Epithelial cell of proximal tubule (primary cell): Measurements from ENCODE around the gene TMEM163. TPM values are rescaled to one million over a fixed set of nuclear protein-coding genes. Genes with fewer than 3 reads are reported as not detected.
"Not testable (repeated sequence)": the region's sequence is repeated elsewhere in the genome, so short reads cannot be mapped to it uniquely, and the experiment has no call there.

Experiments
- DNase-seq: peaks from one replicate; pipeline ENCODE4 v3.0.0-alpha.2; 2011; ENCODE audit warnings: low read depth
- H3K4me3 ChIP-seq: 2 replicates; pipeline ENCODE4 v1.5.1; 2011; ENCODE audit warnings: low read depth, mild to moderate bottlenecking, low read length
- total RNA-seq: library from RNA; depleted of rRNA; stranded (reverse); fragments of >200 nt; gene quantifications from 2 replicates; pipeline ENCODE4 v1.2.3, GENCODE V29; 2015
- TF ChIP-seq, protein P1 (sequence below): conservative IDR thresholded peaks from 2 replicates; pipeline ENCODE4 v1.5.1; 2012; ENCODE audit warnings: low read depth, mild to moderate bottlenecking, low read length

The TMEM163 gene
- total RNA-seq, 1 donor from 2014 or later = 0.40 TPM

- H3K4me3 ChIP-seq = no peak overlapping the region
- no peak for DNase-seq
- TF ChIP-seq, protein P1, sequence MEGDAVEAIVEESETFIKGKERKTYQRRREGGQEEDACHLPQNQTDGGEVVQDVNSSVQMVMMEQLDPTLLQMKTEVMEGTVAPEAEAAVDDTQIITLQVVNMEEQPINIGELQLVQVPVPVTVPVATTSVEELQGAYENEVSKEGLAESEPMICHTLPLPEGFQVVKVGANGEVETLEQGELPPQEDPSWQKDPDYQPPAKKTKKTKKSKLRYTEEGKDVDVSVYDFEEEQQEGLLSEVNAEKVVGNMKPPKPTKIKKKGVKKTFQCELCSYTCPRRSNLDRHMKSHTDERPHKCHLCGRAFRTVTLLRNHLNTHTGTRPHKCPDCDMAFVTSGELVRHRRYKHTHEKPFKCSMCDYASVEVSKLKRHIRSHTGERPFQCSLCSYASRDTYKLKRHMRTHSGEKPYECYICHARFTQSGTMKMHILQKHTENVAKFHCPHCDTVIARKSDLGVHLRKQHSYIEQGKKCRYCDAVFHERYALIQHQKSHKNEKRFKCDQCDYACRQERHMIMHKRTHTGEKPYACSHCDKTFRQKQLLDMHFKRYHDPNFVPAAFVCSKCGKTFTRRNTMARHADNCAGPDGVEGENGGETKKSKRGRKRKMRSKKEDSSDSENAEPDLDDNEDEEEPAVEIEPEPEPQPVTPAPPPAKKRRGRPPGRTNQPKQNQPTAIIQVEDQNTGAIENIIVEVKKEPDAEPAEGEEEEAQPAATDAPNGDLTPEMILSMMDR = no peak
Measured at GRCh38 chr2:134512734-134513464, 205.9 kb downstream of the TMEM163 start.

- TF ChIP-seq, protein P1 = no peak
- no peak for DNase-seq
- no peak overlapping the region for H3K4me3 ChIP-seq
Measured at GRCh38 chr2:134508391-134508790, 210.4 kb downstream of the TMEM163 start.

- DNase-seq = no peak
- H3K4me3 ChIP-seq = no peak overlapping the region
- TF ChIP-seq, protein P1 = no peak
Measured at GRCh38 chr2:134507697-134508096, 211.1 kb downstream of the TMEM163 start.

DNA sequence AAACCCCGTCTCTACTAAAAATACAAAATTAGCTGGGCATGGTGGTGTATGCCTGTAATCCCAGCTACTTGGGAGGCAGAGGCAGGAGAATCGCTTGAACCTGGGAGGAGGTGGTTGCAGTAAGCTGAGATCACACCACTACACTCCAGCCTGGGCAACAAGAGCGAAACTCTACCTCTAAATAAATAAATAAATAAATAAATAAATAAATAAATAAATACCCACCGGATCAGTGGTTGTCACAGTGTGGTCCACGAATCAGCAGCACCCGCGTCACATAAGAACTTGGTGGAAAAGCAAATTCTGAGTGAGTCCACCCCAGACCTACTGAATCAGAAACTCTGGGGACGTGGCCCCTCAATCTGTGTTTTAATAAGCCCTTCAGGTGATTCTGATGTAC lies 211.6 kb downstream of the TMEM163 start:
- H3K4me3 ChIP-seq, DNase-seq: not testable (repeated sequence)

- TF ChIP-seq, protein P1 = no peak
Measured at GRCh38 chr2:134505446-134505845, 213.4 kb downstream of the TMEM163 start.

GRCh38 chr2:134504586-134505336 lies 214.0 kb downstream of the TMEM163 start:
- TF ChIP-seq, protein P1 = no peak
- no peak overlapping the region for H3K4me3 ChIP-seq
- no peak for DNase-seq

More at GRCh38 chr2:134505446-134505845, 213.4 kb downstream of the TMEM163 start:
- DNase-seq = no peak
- no peak overlapping the region for H3K4me3 ChIP-seq

GRCh38 chr2:134502104-134502503 lies 216.7 kb downstream of the TMEM163 start:
- H3K4me3 ChIP-seq = no peak overlapping the region
- DNase-seq = no peak
- TF ChIP-seq, protein P1 = no peak
